ENCODE data around the gene ATF7. TPM values are rescaled to one million over a fixed set of nuclear protein-coding genes. Genes with fewer than 3 reads are reported as not detected.
"Not testable (repeated sequence)": the region's sequence is repeated elsewhere in the genome, so short reads cannot be mapped to it uniquely, and the experiment has no call there.

ATF7 gene
- total RNA-seq, 2 experiments from 2014 or later, result 19.3 to 20.7 TPM

GRCh38 chr12:53611304-53611703 is 14.9 kb downstream of the ATF7 start:
- ChIA-PET POLR2A (no interaction called here), CTCF (interaction anchor here (0.9 to 1.3 kb wide), 3 partner anchors 11 to 91 kb away, joined by 3 read pairs; no protein-coding TSS in a partner anchor)
- Mint-ChIP-seq H3K27ac (no peak overlapping the region), H3K36me3 (peaks cover 2% of the 10 kb centered on the region), H3K9me3 (no peaks in the 10 kb centered on the region), H3K4me3 (no peak overlapping the region), H3K4me1 (ENCODE audit: low read depth) (peaks cover 8% of the 10 kb centered on the region), H3K27me3 (no peaks in the 10 kb centered on the region)
- intact Hi-C loops (cut with micrococcal nuclease), result no loop called here
- DNase-seq, result no peak

DNA sequence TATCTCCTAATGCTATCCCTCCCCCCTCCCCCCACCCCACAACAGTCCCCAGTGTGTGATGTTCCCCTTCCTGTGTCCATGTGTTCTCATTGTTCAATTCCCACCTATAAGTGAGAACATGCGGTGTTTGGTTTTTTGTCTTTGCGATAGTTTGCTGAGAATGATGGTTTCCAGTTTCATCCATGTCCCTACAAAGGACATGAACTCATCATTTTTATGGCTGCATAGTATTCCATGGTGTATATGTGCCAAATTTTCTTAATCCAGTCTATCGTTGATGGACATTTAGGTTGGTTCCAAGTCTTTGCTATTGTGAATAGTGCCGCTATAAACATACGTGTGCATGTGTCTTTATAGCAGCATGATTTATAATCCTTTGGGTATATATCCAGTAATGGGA is 19.5 kb downstream of the ATF7 start:
- H3K9me3 Mint-ChIP-seq; H3K27me3 Mint-ChIP-seq; DNase-seq; H3K27ac Mint-ChIP-seq; intact Hi-C loops (cut with micrococcal nuclease); POLR2A ChIA-PET; CTCF ChIA-PET; H3K36me3 Mint-ChIP-seq; H3K4me3 Mint-ChIP-seq: not testable (repeated sequence)
- peaks cover 12% of the 10 kb centered on the region for H3K4me1 Mint-ChIP-seq (ENCODE audit: low read depth)

DNA sequence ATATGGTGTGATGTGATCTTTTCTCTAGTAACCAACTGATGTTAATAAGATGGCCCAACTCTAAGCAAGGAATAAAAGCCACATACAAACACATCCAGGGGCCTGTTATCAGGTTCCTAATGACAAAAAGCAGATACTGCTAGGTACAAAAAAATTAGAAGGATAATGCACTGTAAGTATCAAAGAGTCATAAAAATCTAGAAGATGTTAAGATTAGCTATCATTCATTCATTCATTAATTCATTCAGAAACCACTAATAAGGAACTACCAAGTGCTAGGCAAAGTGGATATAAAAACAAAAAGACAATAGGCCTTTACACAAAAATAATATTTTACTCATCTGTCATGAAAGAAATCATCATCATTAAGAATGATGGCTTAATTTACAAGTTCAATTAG is 21.6 kb downstream of the ATF7 start:
- POLR2A ChIA-PET, result no interaction called here
- CTCF ChIA-PET, result no interaction called here
- intact Hi-C loops (cut with micrococcal nuclease), result no loop called here
- no peaks in the 10 kb centered on the region for H3K27me3 Mint-ChIP-seq
- no peak for DNase-seq
- H3K36me3 Mint-ChIP-seq, result peaks cover 10% of the 10 kb centered on the region
- H3K4me1 Mint-ChIP-seq (ENCODE audit: low read depth), result peaks cover 12% of the 10 kb centered on the region
- H3K4me3 Mint-ChIP-seq, result no peak overlapping the region
- H3K27ac Mint-ChIP-seq, result no peak overlapping the region
- H3K9me3 Mint-ChIP-seq, result no peaks in the 10 kb centered on the region

- intact Hi-C loops (cut with micrococcal nuclease), result no loop called here
- no peak overlapping the region for H3K4me3 Mint-ChIP-seq
- no peak overlapping the region for H3K27ac Mint-ChIP-seq
- ChIA-PET POLR2A (interaction anchor here (0.6 kb wide), 1 partner anchor 418 kb away, joined by 4 read pairs; no protein-coding TSS in a partner anchor), CTCF (no interaction called here)
- no peaks in the 10 kb centered on the region for H3K9me3 Mint-ChIP-seq
- DNase-seq, result no peak
- peaks cover 12% of the 10 kb centered on the region for H3K4me1 Mint-ChIP-seq (ENCODE audit: low read depth)
- H3K36me3 Mint-ChIP-seq, result peaks cover 11% of the 10 kb centered on the region
- no peaks in the 10 kb centered on the region for H3K27me3 Mint-ChIP-seq
These were observed 22.4 kb downstream of the ATF7 start for GRCh38 chr12:53603804-53604203.

GRCh38 chr12:53603196-53603595 is 23.0 kb downstream of the ATF7 start:
- Mint-ChIP-seq H3K27me3 (no peaks in the 10 kb centered on the region), H3K4me3 (no peak overlapping the region), H3K4me1 (ENCODE audit: low read depth) (peaks cover 12% of the 10 kb centered on the region), H3K36me3 (peaks cover 11% of the 10 kb centered on the region), H3K9me3 (no peaks in the 10 kb centered on the region), H3K27ac (no peak overlapping the region)
- ChIA-PET CTCF (interaction anchor here (0.6 kb wide), 1 partner anchor 14 kb away, joined by 4 read pairs; no protein-coding TSS in a partner anchor), POLR2A (no interaction called here)
- DNase-seq, result no peak
- intact Hi-C loops (cut with micrococcal nuclease), result no loop called here

GRCh38 chr12:53602176-53602864 is 23.9 kb downstream of the ATF7 start:
- no peaks in the 10 kb centered on the region for H3K9me3 Mint-ChIP-seq

GRCh38 chr12:53601296-53601847 is 24.8 kb downstream of the ATF7 start:
- H3K4me1 Mint-ChIP-seq (ENCODE audit: low read depth), result peaks cover 12% of the 10 kb centered on the region
- ChIA-PET POLR2A (no interaction called here), CTCF (interaction anchor here (0.9 kb wide), 1 partner anchor 75 kb away, joined by 3 read pairs; the partner anchor contains the start of gene ATP5MC2)
- no peaks in the 10 kb centered on the region for H3K27me3 Mint-ChIP-seq
- no peak overlapping the region for H3K4me3 Mint-ChIP-seq
- no peaks in the 10 kb centered on the region for H3K9me3 Mint-ChIP-seq
- H3K36me3 Mint-ChIP-seq, result peaks cover 11% of the 10 kb centered on the region
- DNase-seq, result no peak
- H3K27ac Mint-ChIP-seq, result no peak overlapping the region
- intact Hi-C loops (cut with micrococcal nuclease), result no loop called here

More at GRCh38 chr12:53602176-53602864, 23.9 kb downstream of the ATF7 start:
- Mint-ChIP-seq H3K27me3 (no peaks in the 10 kb centered on the region), H3K4me3 (no peak overlapping the region), H3K4me1 (ENCODE audit: low read depth) (peaks cover 12% of the 10 kb centered on the region), H3K27ac (no peak overlapping the region), H3K36me3 (peaks cover 11% of the 10 kb centered on the region)
- POLR2A ChIA-PET, result no interaction called here
- intact Hi-C loops (cut with micrococcal nuclease), result no loop called here
- CTCF ChIA-PET, result interaction anchor here (0.6 to 0.9 kb wide), 2 partner anchors 15 to 74 kb away, joined by 3 to 4 read pairs; partner anchors contain the start of gene ATP5MC2
- DNase-seq, result no peak

GRCh38 chr12:53600490-53601295 is 25.5 kb downstream of the ATF7 start:
- Mint-ChIP-seq H3K9me3 (no peaks in the 10 kb centered on the region), H3K4me3 (no peak overlapping the region), H3K27ac (no peak overlapping the region), H3K27me3 (no peaks in the 10 kb centered on the region), H3K36me3 (peaks cover 11% of the 10 kb centered on the region), H3K4me1 (ENCODE audit: low read depth) (peaks cover 12% of the 10 kb centered on the region)
- intact Hi-C loops (cut with micrococcal nuclease), result no loop called here
- DNase-seq, result no peak
- ChIA-PET CTCF (interaction anchor here (0.7 to 1.4 kb wide), 3 partner anchors 11 to 77 kb away, joined by 3 to 6 read pairs (median 5); partner anchors contain the start of gene ATP5MC2), POLR2A (no interaction called here)

- CTCF ChIA-PET, result interaction anchor here (1.3 to 1.4 kb wide), 2 partner anchors 76 to 78 kb away, joined by 5 to 6 read pairs; partner anchors contain the start of gene ATP5MC2
- H3K27ac Mint-ChIP-seq, result no peak overlapping the region
- peaks cover 12% of the 10 kb centered on the region for H3K4me1 Mint-ChIP-seq (ENCODE audit: low read depth)
- H3K36me3 Mint-ChIP-seq, result peaks cover 11% of the 10 kb centered on the region
- DNase-seq, result no peak
- intact Hi-C loops (cut with micrococcal nuclease), result no loop called here
- no peak overlapping the region for H3K4me3 Mint-ChIP-seq
- H3K9me3 Mint-ChIP-seq, result no peaks in the 10 kb centered on the region
- no peaks in the 10 kb centered on the region for H3K27me3 Mint-ChIP-seq
- POLR2A ChIA-PET, result no interaction called here
These were observed 26.6 kb downstream of the ATF7 start for GRCh38 chr12:53599579-53599978.

- intact Hi-C loops (cut with micrococcal nuclease); CTCF ChIA-PET; DNase-seq; H3K4me3 Mint-ChIP-seq; H3K27ac Mint-ChIP-seq; H3K9me3 Mint-ChIP-seq; POLR2A ChIA-PET; H3K27me3 Mint-ChIP-seq: not testable (repeated sequence)
- peaks cover 12% of the 10 kb centered on the region for H3K4me1 Mint-ChIP-seq (ENCODE audit: low read depth)
- H3K36me3 Mint-ChIP-seq, result peaks cover 11% of the 10 kb centered on the region
These were observed 27.2 kb downstream of the ATF7 start for GRCh38 chr12:53598971-53599370.

DNA sequence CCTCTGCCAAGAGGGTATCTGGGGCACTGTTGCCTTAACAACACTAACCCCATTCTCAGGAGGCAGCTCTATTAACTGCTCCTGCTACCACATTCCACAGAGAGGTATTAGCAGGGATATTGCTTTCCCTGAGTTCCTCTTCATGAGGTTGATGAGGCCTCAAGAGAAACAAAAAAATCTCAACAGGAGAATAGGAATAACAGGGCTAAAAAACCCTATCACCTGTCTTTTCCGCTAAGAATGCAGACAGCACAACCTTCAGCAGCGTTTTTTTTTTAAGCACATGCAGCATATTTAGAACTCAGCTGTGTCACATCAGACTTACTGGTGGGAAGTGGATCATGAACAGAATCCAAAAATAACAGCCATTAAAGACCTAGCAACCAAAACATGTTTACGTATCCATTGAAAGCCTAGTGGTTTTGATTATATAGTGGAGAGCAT is 29.2 kb downstream of the ATF7 start:
- ChIA-PET CTCF (interaction anchor here (0.6 kb wide), 1 partner anchor 833 kb away, joined by 3 read pairs; no protein-coding TSS in a partner anchor), POLR2A (no interaction called here)
- Mint-ChIP-seq H3K9me3 (no peaks in the 10 kb centered on the region), H3K4me1 (ENCODE audit: low read depth) (peaks cover 4% of the 10 kb centered on the region), H3K27ac (no peak overlapping the region), H3K4me3 (no peak overlapping the region), H3K27me3 (no peaks in the 10 kb centered on the region), H3K36me3 (peaks cover 10% of the 10 kb centered on the region)
- DNase-seq, result no peak
- intact Hi-C loops (cut with micrococcal nuclease), result no loop called here

GRCh38 chr12:53594897-53595615 is 31.1 kb downstream of the ATF7 start:
- no peaks in the 10 kb centered on the region for H3K27me3 Mint-ChIP-seq
- H3K4me1 Mint-ChIP-seq (ENCODE audit: low read depth), result peaks cover 10% of the 10 kb centered on the region
- DNase-seq, result no peak
- H3K4me3 Mint-ChIP-seq, result no peak overlapping the region
- intact Hi-C loops (cut with micrococcal nuclease), result no loop called here
- POLR2A ChIA-PET, result no interaction called here
- no peak overlapping the region for H3K27ac Mint-ChIP-seq
- CTCF ChIA-PET, result no interaction called here
- H3K36me3 Mint-ChIP-seq, result peaks cover 4% of the 10 kb centered on the region
- H3K9me3 Mint-ChIP-seq, result no peaks in the 10 kb centered on the region

All from activated CD4-positive, alpha-beta memory T cell treated with anti-CD3 and anti-CD28 coated beads for 36 hours (primary cell).